SK-N-SH treated with all-trans-retinoic acid at 6 μM for 48 hours (cell line): ENCODE results near the gene CACNB2.

Source experiments
- ARNTL ChIP-seq: fragments of 450-650 bp; formaldehyde crosslinking; IDR thresholded peaks from 2 replicates; pipeline ENCODE4 v1.5.0; 2020; ENCODE audit warnings: low read depth, mild to moderate bottlenecking, moderate library complexity, borderline replicate concordance
- BACH2 ChIP-seq: fragments of 250-450 bp; sonication (Bioruptor Pico); IDR thresholded peaks from 2 replicates; pipeline ENCODE4 v1.9.0; 2021; ENCODE audit warnings: mild to moderate bottlenecking, borderline replicate concordance
- CREB5 ChIP-seq: fragments of 250-450 bp; sonication (Bioruptor Pico); IDR thresholded peaks from 2 replicates; pipeline ENCODE4 v1.5.1; 2020; ENCODE audit warnings: low read depth, mild to moderate bottlenecking, moderate library complexity
- CSDC2 ChIP-seq: fragments of 250-450 bp; sonication (Bioruptor Pico); IDR thresholded peaks from 2 replicates; pipeline ENCODE4 v1.5.0; 2020; ENCODE audit warnings: mild to moderate bottlenecking, moderate library complexity
- POU6F1 ChIP-seq: fragments of 250-450 bp; sonication (Bioruptor Pico); IDR thresholded peaks from 2 replicates; pipeline ENCODE4 v1.8.0; 2021; ENCODE audit warnings: low read depth, mild to moderate bottlenecking, moderate library complexity, borderline replicate concordance
- PPARA ChIP-seq: fragments of 250-450 bp; sonication (Bioruptor Pico); IDR thresholded peaks from 2 replicates; pipeline ENCODE4 v1.5.0; 2020; ENCODE audit warnings: mild to moderate bottlenecking, borderline replicate concordance
- RARB ChIP-seq: fragments of 250-450 bp; sonication (Bioruptor Pico); IDR thresholded peaks from 2 replicates; pipeline ENCODE4 v1.8.0; 2021; ENCODE audit warnings: mild to moderate bottlenecking, moderate library complexity
- TCF4 ChIP-seq: fragments of 250-450 bp; sonication (Bioruptor Pico); IDR thresholded peaks from 2 replicates; pipeline ENCODE4 v1.8.0; 2021; ENCODE audit warnings: mild to moderate bottlenecking, moderate library complexity, borderline replicate concordance
- TSHZ2 ChIP-seq: fragments of 250-450 bp; sonication (Bioruptor Pico); IDR thresholded peaks from 2 replicates; pipeline ENCODE4 v1.5.0; 2020; ENCODE audit warnings: mild to moderate bottlenecking, moderate library complexity
- ZFP3 ChIP-seq: fragments of 250-450 bp; sonication (Bioruptor Pico); IDR thresholded peaks from 2 replicates; pipeline ENCODE4 v1.5.0; 2020; ENCODE audit warnings: mild to moderate bottlenecking, moderate library complexity
- ZFP30 ChIP-seq: fragments of 450-650 bp; formaldehyde crosslinking; IDR thresholded peaks from 2 replicates; pipeline ENCODE4 v1.5.0; 2022; ENCODE audit warnings: mild to moderate bottlenecking, moderate library complexity
- ZNF70 ChIP-seq: fragments of 450-650 bp; formaldehyde crosslinking; IDR thresholded peaks from 2 replicates; pipeline ENCODE4 v1.5.0; 2020; ENCODE audit warnings: mild to moderate bottlenecking, moderate library complexity
- ZNF8 ChIP-seq: fragments of 450-650 bp; formaldehyde crosslinking; IDR thresholded peaks from 2 replicates; pipeline ENCODE4 v1.5.0; 2020; ENCODE audit warnings: mild to moderate bottlenecking, moderate library complexity
- TF ChIP-seq, protein P1 (sequence below): fragments of 250-450 bp; sonication (Bioruptor Pico); IDR thresholded peaks from 2 replicates; pipeline ENCODE4 v1.8.0; 2020; ENCODE audit warnings: mild to moderate bottlenecking, moderate library complexity, borderline replicate concordance

DNA sequence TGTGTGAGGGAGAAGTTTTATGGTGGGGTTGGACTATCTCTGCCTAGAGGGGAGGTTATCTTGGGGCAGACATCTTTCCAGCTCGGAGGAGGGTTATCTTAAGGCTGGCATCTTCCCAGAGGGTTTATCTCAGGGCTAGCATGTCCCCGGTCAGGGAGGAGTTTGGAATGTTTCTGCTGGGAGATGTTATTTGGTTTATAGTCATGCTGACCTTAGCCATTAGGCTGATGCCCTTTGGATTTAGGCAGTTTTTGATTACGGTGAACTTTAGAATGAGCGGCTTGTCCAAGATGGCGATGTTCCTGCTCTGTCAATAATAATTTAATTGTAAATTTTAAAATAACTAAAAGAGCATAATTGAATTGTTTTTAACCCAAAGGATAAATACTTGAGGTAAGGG, 236.4 kb downstream of the CACNB2 start:
- no peak for TF ChIP-seq PPARA
- TF ChIP-seq TCF4 = no peak
- TF ChIP-seq ZFP30 (CRISPR knock-in tag) = no peak
- TF ChIP-seq RARB (CRISPR knock-in tag) = no peak
- no peak for TF ChIP-seq CREB5 (CRISPR knock-in tag)
- TF ChIP-seq, protein P1, sequence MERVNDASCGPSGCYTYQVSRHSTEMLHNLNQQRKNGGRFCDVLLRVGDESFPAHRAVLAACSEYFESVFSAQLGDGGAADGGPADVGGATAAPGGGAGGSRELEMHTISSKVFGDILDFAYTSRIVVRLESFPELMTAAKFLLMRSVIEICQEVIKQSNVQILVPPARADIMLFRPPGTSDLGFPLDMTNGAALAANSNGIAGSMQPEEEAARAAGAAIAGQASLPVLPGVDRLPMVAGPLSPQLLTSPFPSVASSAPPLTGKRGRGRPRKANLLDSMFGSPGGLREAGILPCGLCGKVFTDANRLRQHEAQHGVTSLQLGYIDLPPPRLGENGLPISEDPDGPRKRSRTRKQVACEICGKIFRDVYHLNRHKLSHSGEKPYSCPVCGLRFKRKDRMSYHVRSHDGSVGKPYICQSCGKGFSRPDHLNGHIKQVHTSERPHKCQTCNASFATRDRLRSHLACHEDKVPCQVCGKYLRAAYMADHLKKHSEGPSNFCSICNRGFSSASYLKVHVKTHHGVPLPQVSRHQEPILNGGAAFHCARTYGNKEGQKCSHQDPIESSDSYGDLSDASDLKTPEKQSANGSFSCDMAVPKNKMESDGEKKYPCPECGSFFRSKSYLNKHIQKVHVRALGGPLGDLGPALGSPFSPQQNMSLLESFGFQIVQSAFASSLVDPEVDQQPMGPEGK = no peak
- TF ChIP-seq TSHZ2 (CRISPR knock-in tag) = no peak
- TF ChIP-seq BACH2 (CRISPR knock-in tag) = no peak
- TF ChIP-seq ARNTL (CRISPR knock-in tag) = no peak
- TF ChIP-seq ZFP3 = no peak
- no peak for TF ChIP-seq ZNF8
- TF ChIP-seq CSDC2 (CRISPR knock-in tag) = no peak
- TF ChIP-seq ZNF70 (CRISPR knock-in tag) = no peak
- TF ChIP-seq POU6F1 (CRISPR knock-in tag) = no peak
